Subcutaneous adipose tissue (tissue), 4 donors: ENCODE measurements around the gene OR52N2. TPM values are rescaled to one million over a fixed set of nuclear protein-coding genes. Genes with fewer than 3 reads are reported as not detected.

ENCODE experiments used
- CTCF ChIP-seq: fragments of 450-650 bp; IDR thresholded peaks from one replicate; pipeline ENCODE4 v1.5.1; 2016; ENCODE audit warnings: low read depth, mild to moderate bottlenecking, control low read depth, antibody characterized with exemption, moderate library complexity
- total RNA-seq, 4 donors: library from RNA; depleted of rRNA; stranded (reverse); fragments of >200 nt; gene quantifications; one replicate each; pipeline ENCODE4 v1.1.0, GENCODE V29; 2016

The OR52N2 gene
- total RNA-seq = not detected

- no peak for TF ChIP-seq CTCF
Measured at GRCh38 chr11:5808500-5809121, at the start of gene OR52N2. Gene OR52N2 (plus strand): TSS chr11:5808924. CDS start chr11:5820336, 11,412 bp downstream.

- TF ChIP-seq CTCF = no peak
Measured at GRCh38 chr11:5767056-5767455, 41.7 kb upstream of the OR52N2 start.

- no peak for TF ChIP-seq CTCF
Measured at GRCh38 chr11:5783255-5783654, 25.5 kb upstream of the OR52N2 start, which contains the start of gene OR52N5. Gene OR52N5 (minus strand): TSS chr11:5783355. CDS start chr11:5778634, 4,721 bp downstream.

- no peak for TF ChIP-seq CTCF
Measured at GRCh38 chr11:5791165-5791564, 17.6 kb upstream of the OR52N2 start, which contains the start of gene OR52N1. Gene OR52N1 (minus strand): TSS chr11:5791265. CDS start chr11:5788816, 2,449 bp downstream.

- TF ChIP-seq CTCF = no peak
Measured at GRCh38 chr11:5796541-5796940, 12.2 kb upstream of the OR52N2 start.

- TF ChIP-seq CTCF = no peak
Measured at GRCh38 chr11:5803982-5804381, 4.7 kb upstream of the OR52N2 start.

GRCh38 chr11:5807580-5807979 is 1.1 kb upstream of the OR52N2 start:
- no peak for TF ChIP-seq CTCF
